HepG2 (cell line): ENCODE results near the gene FAT1. TPM values are rescaled to one million over a fixed set of nuclear protein-coding genes. Genes with fewer than 3 reads are reported as not detected.

Experiments used
- AKAP8 ChIP-seq: sonication (generic); formaldehyde crosslinking; IDR thresholded peaks from 2 replicates; pipeline ENCODE4 v1.5.1; 2020; ENCODE audit warnings: mild to moderate bottlenecking, missing genetic modification reagents
- EP300 ChIP-seq, 3 experiments: sonication (generic) in 1 of 3; formaldehyde crosslinking in 1 of 3; IDR thresholded peaks; 2 replicates each; pipeline versions ENCODE4 v1.5.1 to v1.6.1; 2011 to 2020; ENCODE audit warnings: low read depth in 2 of 3, low read length in 2 of 3, borderline replicate concordance in 1 of 3, improper control_type of control experiment in 1 of 3, mild to moderate bottlenecking in 1 of 3, missing genetic modification reagents in 1 of 3, moderate library complexity in 1 of 3
- ETS1 ChIP-seq: sonication (generic); formaldehyde crosslinking; IDR thresholded peaks from 2 replicates; pipeline ENCODE4 v1.4.0; 2020; ENCODE audit warnings: missing genetic modification reagents
- FOSL2 ChIP-seq: sonication (generic); formaldehyde crosslinking; IDR thresholded peaks from 2 replicates; pipeline ENCODE4 v1.4.0; 2020; ENCODE audit warnings: missing genetic modification reagents
- GATAD2A ChIP-seq: IDR thresholded peaks from 2 replicates; pipeline ENCODE4 v1.6.1; 2016
- RCOR2 ChIP-seq: IDR thresholded peaks from 2 replicates; pipeline ENCODE4 v1.6.1; 2016; ENCODE audit warnings: missing biosample characterization, missing genetic modification reagents
- SALL1 ChIP-seq: sonication (generic); formaldehyde crosslinking; IDR thresholded peaks from 2 replicates; pipeline ENCODE4 v1.8.0; 2022; ENCODE audit warnings: mild to moderate bottlenecking, missing genetic modification reagents
- SOX6 ChIP-seq, 2 experiments: fragments of 450-650 bp in 1 of 2; sonication (generic) in 1 of 2; formaldehyde crosslinking in 1 of 2; IDR thresholded peaks; 2 replicates each; pipeline versions ENCODE4 v1.4.0 to v1.6.1; 2017 to 2020; ENCODE audit warnings: antibody characterized with exemption in 1 of 2, mild to moderate bottlenecking in 1 of 2, missing genetic modification reagents in 1 of 2
- STAG1 ChIP-seq: sonication (generic); formaldehyde crosslinking; IDR thresholded peaks from 2 replicates; pipeline ENCODE4 v1.4.0; 2020; ENCODE audit warnings: missing genetic modification reagents
- ZBTB7B ChIP-seq: sonication (generic); formaldehyde crosslinking; IDR thresholded peaks from 2 replicates; pipeline ENCODE4 v1.4.0; 2020; ENCODE audit warnings: missing genetic modification reagents
- ZNF260 ChIP-seq: sonication (generic); formaldehyde crosslinking; IDR thresholded peaks from 2 replicates; pipeline ENCODE4 v1.4.0; 2020; ENCODE audit warnings: missing genetic modification reagents, low read depth, mild to moderate bottlenecking, borderline replicate concordance
- ZNF280B ChIP-seq: sonication (generic); formaldehyde crosslinking; IDR thresholded peaks from 2 replicates; pipeline ENCODE4 v1.5.0; 2020; ENCODE audit warnings: missing genetic modification reagents, mild to moderate bottlenecking, borderline replicate concordance
- ZNF292 ChIP-seq: sonication (generic); formaldehyde crosslinking; IDR thresholded peaks from 2 replicates; pipeline ENCODE4 v1.8.1; 2022; ENCODE audit warnings: mild to moderate bottlenecking, low read depth, missing genetic modification reagents, borderline replicate concordance
- ZNF30 ChIP-seq: sonication (generic); formaldehyde crosslinking; IDR thresholded peaks from 2 replicates; pipeline ENCODE4 v1.5.0; 2020; ENCODE audit warnings: mild to moderate bottlenecking, missing genetic modification reagents
- ZNF740 ChIP-seq: sonication (generic); formaldehyde crosslinking; IDR thresholded peaks from 2 replicates; pipeline ENCODE4 v1.4.0; 2020; ENCODE audit warnings: missing genetic modification reagents
- ZNF747 ChIP-seq: sonication (generic); formaldehyde crosslinking; IDR thresholded peaks from 2 replicates; pipeline ENCODE4 v1.8.1; 2023; ENCODE audit warnings: missing genetic modification reagents, mild to moderate bottlenecking, borderline replicate concordance
- polyA plus RNA-seq, 8 experiments: library from polyadenylated mRNA; depleted of rRNA in 3 of 8; stranded (reverse) in 7 of 8; unstranded in 1 of 8; fragments of >200 nt; fragmentation: Illumina TruSeq in 4 of 8; extraction: Trizol in 4 of 8; gene quantifications; 2 replicates each; pipeline versions ENCODE4 v1.2.1 to v1.2.3, GENCODE V29; 2011 to 2016; ENCODE audit warnings: low read depth in 4 of 8, missing spikeins in 1 of 8, mixed read lengths in 1 of 8; ENCODE audit not compliant: insufficient read depth in 1 of 8
- total RNA-seq, 5 experiments: library from RNA; depleted of rRNA; stranded (reverse); fragments of >200 nt; fragmentation: Illumina TruSeq; extraction: Trizol; gene quantifications; 2 replicates each; pipeline ENCODE4 v1.2.3, GENCODE V29; 2016; ENCODE audit warnings: low read depth in 1 of 5
- TF ChIP-seq, protein P1 (sequence below): IDR thresholded peaks from 2 replicates; pipeline ENCODE4 v1.4.0; 2020; ENCODE audit warnings: mild to moderate bottlenecking, missing genetic modification reagents
- TF ChIP-seq, protein P2 (sequence below): sonication (generic); formaldehyde crosslinking; IDR thresholded peaks from 2 replicates; pipeline ENCODE4 v1.4.0; 2020; ENCODE audit warnings: missing genetic modification reagents

Gene FAT1
- total and polyA plus RNA-seq, 2 of the 13 experiments (the other 11 are each of a cell fraction or from before 2014, with no cell fraction given): 185 to 216 TPM

- TF ChIP-seq ZNF740 (CRISPR knock-in tag) (no peak), ZNF30 (no peak), GATAD2A (CRISPR knock-in tag) (peak; percentile 40), ZNF292 (CRISPR knock-in tag) (peak; percentile 48; the same call in 1 of the 2 replicates), SOX6 (IDR thresholded peaks at IDR 0.05) (no peak), SOX6 (CRISPR knock-in tag; IDR thresholded peaks at IDR 0.05) (peak; percentile 58; the same call in 1 of the 2 replicates), RCOR2 (no peak), ZBTB7B (peak; percentile 55; the same call in 1 of the 2 replicates), STAG1 (0 out of 2 replicates have a peak, but pooled peaks have one; percentile 3), SALL1 (CRISPR knock-in tag) (peak; percentile 20; the same call in 1 of the 2 replicates), ZNF280B (no peak), ETS1 (CRISPR knock-in tag) (no peak), AKAP8 (CRISPR knock-in tag) (no peak), ZNF747 (CRISPR knock-in tag) (no peak), ZNF260 (CRISPR knock-in tag) (no peak), FOSL2 (CRISPR knock-in tag) (peak; percentile 49), EP300 (IDR thresholded peaks at IDR 0.05; ENCODE audit: low read depth in 2 of 2, low read length in 2 of 2) (peak in 1 of 2 experiments; percentile 13; a peak in 1 of 4 replicates), EP300 (CRISPR knock-in tag; IDR thresholded peaks at IDR 0.05; ENCODE audit: borderline replicate concordance) (no peak)
- TF ChIP-seq, protein P1, sequence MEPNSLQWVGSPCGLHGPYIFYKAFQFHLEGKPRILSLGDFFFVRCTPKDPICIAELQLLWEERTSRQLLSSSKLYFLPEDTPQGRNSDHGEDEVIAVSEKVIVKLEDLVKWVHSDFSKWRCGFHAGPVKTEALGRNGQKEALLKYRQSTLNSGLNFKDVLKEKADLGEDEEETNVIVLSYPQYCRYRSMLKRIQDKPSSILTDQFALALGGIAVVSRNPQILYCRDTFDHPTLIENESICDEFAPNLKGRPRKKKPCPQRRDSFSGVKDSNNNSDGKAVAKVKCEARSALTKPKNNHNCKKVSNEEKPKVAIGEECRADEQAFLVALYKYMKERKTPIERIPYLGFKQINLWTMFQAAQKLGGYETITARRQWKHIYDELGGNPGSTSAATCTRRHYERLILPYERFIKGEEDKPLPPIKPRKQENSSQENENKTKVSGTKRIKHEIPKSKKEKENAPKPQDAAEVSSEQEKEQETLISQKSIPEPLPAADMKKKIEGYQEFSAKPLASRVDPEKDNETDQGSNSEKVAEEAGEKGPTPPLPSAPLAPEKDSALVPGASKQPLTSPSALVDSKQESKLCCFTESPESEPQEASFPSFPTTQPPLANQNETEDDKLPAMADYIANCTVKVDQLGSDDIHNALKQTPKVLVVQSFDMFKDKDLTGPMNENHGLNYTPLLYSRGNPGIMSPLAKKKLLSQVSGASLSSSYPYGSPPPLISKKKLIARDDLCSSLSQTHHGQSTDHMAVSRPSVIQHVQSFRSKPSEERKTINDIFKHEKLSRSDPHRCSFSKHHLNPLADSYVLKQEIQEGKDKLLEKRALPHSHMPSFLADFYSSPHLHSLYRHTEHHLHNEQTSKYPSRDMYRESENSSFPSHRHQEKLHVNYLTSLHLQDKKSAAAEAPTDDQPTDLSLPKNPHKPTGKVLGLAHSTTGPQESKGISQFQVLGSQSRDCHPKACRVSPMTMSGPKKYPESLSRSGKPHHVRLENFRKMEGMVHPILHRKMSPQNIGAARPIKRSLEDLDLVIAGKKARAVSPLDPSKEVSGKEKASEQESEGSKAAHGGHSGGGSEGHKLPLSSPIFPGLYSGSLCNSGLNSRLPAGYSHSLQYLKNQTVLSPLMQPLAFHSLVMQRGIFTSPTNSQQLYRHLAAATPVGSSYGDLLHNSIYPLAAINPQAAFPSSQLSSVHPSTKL (CRISPR knock-in tag): peak; percentile 51; the same call in 1 of the 2 replicates
- TF ChIP-seq, protein P2, sequence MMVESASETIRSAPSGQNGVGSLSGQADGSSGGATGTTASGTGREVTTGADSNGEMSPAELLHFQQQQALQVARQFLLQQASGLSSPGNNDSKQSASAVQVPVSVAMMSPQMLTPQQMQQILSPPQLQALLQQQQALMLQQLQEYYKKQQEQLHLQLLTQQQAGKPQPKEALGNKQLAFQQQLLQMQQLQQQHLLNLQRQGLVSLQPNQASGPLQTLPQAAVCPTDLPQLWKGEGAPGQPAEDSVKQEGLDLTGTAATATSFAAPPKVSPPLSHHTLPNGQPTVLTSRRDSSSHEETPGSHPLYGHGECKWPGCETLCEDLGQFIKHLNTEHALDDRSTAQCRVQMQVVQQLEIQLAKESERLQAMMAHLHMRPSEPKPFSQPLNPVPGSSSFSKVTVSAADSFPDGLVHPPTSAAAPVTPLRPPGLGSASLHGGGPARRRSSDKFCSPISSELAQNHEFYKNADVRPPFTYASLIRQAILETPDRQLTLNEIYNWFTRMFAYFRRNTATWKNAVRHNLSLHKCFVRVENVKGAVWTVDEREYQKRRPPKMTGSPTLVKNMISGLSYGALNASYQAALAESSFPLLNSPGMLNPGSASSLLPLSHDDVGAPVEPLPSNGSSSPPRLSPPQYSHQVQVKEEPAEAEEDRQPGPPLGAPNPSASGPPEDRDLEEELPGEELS (CRISPR knock-in tag): peak; percentile 68; the same call in 1 of the 2 replicates
These were observed 35.3 kb downstream of the FAT1 start (continued) for GRCh38 chr4:186688150-186688943.
